ENCODE measurements around the gene CACNA1C.

GRCh38 chr12:2171672-2172426 lies 119.1 kb downstream of the CACNA1C start:
- TF ChIP-seq POLR2A (IDR thresholded peaks at IDR 0.05) (no peak), CTCF (IDR thresholded peaks at IDR 0.05) (no peak), EP300 (IDR thresholded peaks at IDR 0.05) (no peak)

Data from tibial nerve (tissue), 4 donors.